ENCODE measurements around the gene CDC42EP3. TPM values are rescaled to one million over a fixed set of nuclear protein-coding genes. Genes with fewer than 3 reads are reported as not detected.

The CDC42EP3 gene
- total and polyA plus RNA-seq, 9 donors = 12.0 to 82.7 (median 27.6) TPM

- intact Hi-C loops (cut with DNase I) = no loop called here
- Histone ChIP-seq H3K27me3 (no peaks in the 10 kb centered on the region), H3K4me1 (ENCODE audit: insufficient read depth) (peaks cover 7% of the 10 kb centered on the region), H3K27ac (no peak overlapping the region), H3K36me3 (no peaks in the 10 kb centered on the region), H3K9me3 (no peaks in the 10 kb centered on the region), H3K4me3 (no peak overlapping the region)
- no peak for DNase-seq
- TF ChIP-seq POLR2A (IDR thresholded peaks at IDR 0.05) (no peak), CTCF (IDR thresholded peaks at IDR 0.05) (no peak), EP300 (IDR thresholded peaks at IDR 0.05) (no peak)
- WGBS, 3 donors = 94 to 97% (median 96%) methylated on average over 4 of the region's 4 CpGs
Measured at GRCh38 chr2:37622450-37623100, 48.9 kb downstream of the CDC42EP3 start.

- intact Hi-C loops (cut with DNase I) = no loop called here
- Histone ChIP-seq H3K4me1 (ENCODE audit: insufficient read depth) (peaks cover 7% of the 10 kb centered on the region), H3K27ac (no peak overlapping the region), H3K36me3 (no peaks in the 10 kb centered on the region), H3K9me3 (no peaks in the 10 kb centered on the region), H3K4me3 (no peak overlapping the region), H3K27me3 (no peaks in the 10 kb centered on the region)
- 83 to 90% (median 86%) methylated on average over 1 of the region's 1 CpG for WGBS, 3 donors
- no peak for DNase-seq
- TF ChIP-seq POLR2A (IDR thresholded peaks at IDR 0.05) = no peak
- no peak for TF ChIP-seq EP300 (IDR thresholded peaks at IDR 0.05)
- no peak for TF ChIP-seq CTCF (IDR thresholded peaks at IDR 0.05)
Measured at GRCh38 chr2:37621199-37621598, 50.2 kb downstream of the CDC42EP3 start.

- Histone ChIP-seq H3K9me3 (no peaks in the 10 kb centered on the region), H3K36me3 (no peaks in the 10 kb centered on the region), H3K4me1 (ENCODE audit: insufficient read depth) (peaks cover 8% of the 10 kb centered on the region), H3K27ac (no peak overlapping the region), H3K4me3 (no peak overlapping the region), H3K27me3 (no peaks in the 10 kb centered on the region)
- DNase-seq = no peak
- TF ChIP-seq CTCF (IDR thresholded peaks at IDR 0.05) (no peak), EP300 (IDR thresholded peaks at IDR 0.05) (no peak), POLR2A (IDR thresholded peaks at IDR 0.05) (no peak)
- intact Hi-C loops (cut with DNase I) = loop anchor here in 1 of 4 donors (10.0 kb wide), 1 partner anchor 215 kb away; no protein-coding TSS in a partner anchor
Measured at GRCh38 chr2:37619959-37620300, 51.5 kb downstream of the CDC42EP3 start.

- H3K4me3 ChIP-seq = no peak overlapping the region
- no peaks in the 10 kb centered on the region for H3K27me3 ChIP-seq
- no peak for TF ChIP-seq POLR2A (IDR thresholded peaks at IDR 0.05)
- no peak for TF ChIP-seq CTCF (IDR thresholded peaks at IDR 0.05)
- WGBS, 3 donors = 56 to 71% (median 71%) methylated on average over 7 of the region's 7 CpGs
- peaks cover 8% of the 10 kb centered on the region for H3K4me1 ChIP-seq (ENCODE audit: insufficient read depth)
- no peaks in the 10 kb centered on the region for H3K36me3 ChIP-seq
- intact Hi-C loops (cut with DNase I) = loop anchor here in 1 of 4 donors (10.0 kb wide), 1 partner anchor 215 kb away; no protein-coding TSS in a partner anchor
- no peak overlapping the region for H3K27ac ChIP-seq
- no peaks in the 10 kb centered on the region for H3K9me3 ChIP-seq
- no peak for DNase-seq
Measured at GRCh38 chr2:37619230-37619958, 52.0 kb downstream of the CDC42EP3 start.
